ENCODE results near the gene CASP1.

DNA sequence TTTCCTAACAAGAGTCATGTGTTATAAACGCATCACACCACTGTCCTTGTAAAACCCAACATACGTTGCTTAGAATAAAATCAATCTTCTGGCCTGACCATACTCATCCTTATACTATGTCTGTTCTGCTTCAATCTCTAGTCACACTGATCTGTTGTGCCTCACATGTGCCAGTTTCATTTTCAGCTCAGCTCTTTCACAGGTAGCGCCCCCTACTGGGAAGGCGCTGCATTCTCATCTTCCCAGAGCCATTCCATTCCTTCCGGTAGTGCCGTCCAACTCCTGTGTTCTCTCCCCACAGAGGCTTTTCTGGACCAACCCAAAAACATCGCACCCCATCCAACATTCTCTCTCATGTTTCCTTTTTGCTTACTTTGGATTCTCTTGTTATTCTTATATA lies 34.1 kb downstream of the CASP1 start:
- no peak for TF ChIP-seq EZH2phosphoT487 (IDR thresholded peaks at IDR 0.05; ENCODE audit: borderline replicate concordance, low read length)
- TF ChIP-seq, protein P1, sequence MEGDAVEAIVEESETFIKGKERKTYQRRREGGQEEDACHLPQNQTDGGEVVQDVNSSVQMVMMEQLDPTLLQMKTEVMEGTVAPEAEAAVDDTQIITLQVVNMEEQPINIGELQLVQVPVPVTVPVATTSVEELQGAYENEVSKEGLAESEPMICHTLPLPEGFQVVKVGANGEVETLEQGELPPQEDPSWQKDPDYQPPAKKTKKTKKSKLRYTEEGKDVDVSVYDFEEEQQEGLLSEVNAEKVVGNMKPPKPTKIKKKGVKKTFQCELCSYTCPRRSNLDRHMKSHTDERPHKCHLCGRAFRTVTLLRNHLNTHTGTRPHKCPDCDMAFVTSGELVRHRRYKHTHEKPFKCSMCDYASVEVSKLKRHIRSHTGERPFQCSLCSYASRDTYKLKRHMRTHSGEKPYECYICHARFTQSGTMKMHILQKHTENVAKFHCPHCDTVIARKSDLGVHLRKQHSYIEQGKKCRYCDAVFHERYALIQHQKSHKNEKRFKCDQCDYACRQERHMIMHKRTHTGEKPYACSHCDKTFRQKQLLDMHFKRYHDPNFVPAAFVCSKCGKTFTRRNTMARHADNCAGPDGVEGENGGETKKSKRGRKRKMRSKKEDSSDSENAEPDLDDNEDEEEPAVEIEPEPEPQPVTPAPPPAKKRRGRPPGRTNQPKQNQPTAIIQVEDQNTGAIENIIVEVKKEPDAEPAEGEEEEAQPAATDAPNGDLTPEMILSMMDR (IDR thresholded peaks at IDR 0.05; ENCODE audit: low read depth, low read length, poor library complexity, severe bottlenecking): peak; percentile 78

Measured in DOHH2 (cell line).